Suppressor macrophage treated with lipopolysaccharide for 1 hour (primary cell): ENCODE data around the gene CCDC24.

ENCODE experiments used
- DNase-seq, 3 donors: peaks; one replicate each; pipeline ENCODE4 v3.0.0-alpha.2; 2020 to 2022

Gene CCDC24

DNA sequence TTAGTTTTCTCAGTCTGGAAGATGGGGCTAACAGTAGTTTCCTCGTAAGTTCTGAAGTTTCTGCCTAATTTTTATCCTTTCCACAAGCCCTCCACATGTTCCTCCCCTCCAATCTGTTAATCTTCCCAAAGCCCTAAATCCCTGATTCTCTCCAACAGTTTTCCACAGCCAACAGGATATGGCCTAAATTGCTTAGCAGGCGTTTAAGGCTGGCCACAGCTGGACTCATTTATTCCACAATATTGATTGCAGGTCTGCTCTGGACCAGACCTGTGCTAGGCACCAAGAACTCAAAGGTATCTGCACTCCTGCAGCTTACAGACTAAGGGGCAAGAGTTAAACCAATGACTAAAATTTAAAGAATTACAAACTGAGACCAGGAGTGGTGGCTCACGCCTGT lies 35.9 kb downstream of the CCDC24 start:
- no peak for DNase-seq

DNA sequence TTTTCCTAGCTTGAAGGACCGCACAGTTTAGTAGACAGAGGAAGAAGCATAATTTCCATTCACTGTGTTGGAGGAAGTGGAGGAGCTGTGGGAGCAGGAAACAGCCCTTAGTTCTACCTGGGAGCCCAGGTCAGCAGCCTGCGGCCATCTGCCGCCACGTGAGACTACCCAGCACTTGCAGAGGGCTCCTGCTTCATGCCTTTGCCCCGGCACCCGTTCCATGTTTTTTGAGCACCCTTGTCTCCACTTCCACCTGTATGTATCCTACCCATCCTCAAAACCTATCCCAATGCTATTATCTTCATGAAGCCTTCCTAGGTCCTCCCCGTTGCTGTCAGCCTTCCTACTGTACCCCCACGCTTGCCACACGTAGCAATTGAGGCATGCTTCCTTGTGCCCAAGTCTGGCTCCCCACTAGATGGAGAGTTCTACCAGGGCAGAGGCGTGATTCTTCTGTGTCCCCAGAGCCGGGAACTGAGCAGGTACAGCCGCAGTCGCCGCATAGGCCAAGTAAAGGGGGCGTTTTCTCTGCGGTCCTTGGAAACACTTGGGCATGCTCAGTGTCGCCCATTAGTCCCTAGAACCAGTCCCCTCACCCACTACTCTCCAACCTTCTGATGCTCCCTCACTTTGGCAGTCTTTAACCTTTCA lies 38.0 kb downstream of the CCDC24 start:
- peak in 1 of 3 donors; percentile 17 for DNase-seq

DNA sequence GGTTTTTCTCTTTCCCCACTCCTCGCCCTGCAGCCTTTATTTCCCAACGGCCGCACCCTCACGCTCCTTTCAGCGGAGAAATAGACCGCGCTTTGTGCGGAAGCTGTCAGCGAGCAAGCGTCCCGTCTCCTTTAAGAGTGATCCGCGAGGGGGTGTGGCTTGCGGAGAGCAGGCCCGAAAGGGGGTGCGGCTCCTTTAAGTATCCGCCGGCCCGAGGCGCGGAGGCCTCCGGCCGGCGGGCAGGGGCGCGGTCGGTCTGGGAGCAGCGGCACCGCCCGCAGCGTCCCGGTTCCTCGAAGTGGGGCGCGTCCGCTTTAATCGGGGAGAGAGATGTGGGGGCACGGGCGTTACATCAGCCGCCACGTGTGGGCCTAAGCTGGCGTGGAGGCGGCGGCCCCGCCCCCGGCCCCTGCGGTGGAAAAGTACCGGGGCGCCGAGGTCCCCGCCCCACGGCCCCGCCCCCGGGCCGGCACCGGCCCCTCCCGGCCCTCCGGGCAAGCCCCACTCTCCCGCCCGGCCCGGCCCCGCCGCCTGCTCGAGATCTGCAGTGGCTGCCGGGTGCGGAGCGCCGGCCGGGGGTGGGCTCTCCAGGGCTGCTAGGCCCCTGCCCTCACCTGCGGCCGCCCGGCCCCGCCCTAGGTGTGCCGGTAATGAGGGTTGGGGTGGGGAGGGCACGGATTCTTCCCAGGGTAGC lies 38.7 kb downstream of the CCDC24 start:
- peak; percentile 90 to 97 (median 91) for DNase-seq

DNA sequence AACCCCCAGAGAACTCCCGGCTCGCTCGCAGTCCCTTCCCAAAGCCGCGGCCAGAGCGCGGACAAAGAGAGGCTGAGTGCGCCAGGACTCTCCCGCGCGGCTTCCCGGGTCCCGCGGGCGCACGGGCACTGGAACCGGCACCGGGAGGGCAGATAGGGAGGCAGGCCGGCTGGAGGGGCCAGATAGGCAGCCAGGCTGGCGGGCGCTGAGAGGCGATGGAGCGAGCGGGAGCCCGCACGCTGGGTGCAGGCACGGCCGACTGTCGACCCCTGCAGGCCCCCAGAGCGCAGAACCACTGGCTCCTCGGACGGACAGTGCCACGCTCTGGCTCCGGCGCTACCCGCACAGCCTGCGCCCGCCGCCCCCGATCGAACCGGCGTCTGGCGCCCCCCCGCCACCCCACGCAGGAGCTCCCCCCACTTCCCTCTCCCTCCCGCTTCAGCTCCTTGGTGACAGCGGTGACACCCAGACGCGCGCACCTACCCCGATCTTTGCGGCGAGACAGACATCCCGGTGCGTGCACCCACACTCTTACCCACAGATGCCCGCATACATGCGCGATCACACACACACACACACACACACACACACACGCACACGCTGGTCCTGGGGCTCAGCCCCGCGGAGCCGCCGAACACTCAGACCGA lies 39.3 kb downstream of the CCDC24 start:
- peak; percentile 30 to 64 (median 32) for DNase-seq

DNA sequence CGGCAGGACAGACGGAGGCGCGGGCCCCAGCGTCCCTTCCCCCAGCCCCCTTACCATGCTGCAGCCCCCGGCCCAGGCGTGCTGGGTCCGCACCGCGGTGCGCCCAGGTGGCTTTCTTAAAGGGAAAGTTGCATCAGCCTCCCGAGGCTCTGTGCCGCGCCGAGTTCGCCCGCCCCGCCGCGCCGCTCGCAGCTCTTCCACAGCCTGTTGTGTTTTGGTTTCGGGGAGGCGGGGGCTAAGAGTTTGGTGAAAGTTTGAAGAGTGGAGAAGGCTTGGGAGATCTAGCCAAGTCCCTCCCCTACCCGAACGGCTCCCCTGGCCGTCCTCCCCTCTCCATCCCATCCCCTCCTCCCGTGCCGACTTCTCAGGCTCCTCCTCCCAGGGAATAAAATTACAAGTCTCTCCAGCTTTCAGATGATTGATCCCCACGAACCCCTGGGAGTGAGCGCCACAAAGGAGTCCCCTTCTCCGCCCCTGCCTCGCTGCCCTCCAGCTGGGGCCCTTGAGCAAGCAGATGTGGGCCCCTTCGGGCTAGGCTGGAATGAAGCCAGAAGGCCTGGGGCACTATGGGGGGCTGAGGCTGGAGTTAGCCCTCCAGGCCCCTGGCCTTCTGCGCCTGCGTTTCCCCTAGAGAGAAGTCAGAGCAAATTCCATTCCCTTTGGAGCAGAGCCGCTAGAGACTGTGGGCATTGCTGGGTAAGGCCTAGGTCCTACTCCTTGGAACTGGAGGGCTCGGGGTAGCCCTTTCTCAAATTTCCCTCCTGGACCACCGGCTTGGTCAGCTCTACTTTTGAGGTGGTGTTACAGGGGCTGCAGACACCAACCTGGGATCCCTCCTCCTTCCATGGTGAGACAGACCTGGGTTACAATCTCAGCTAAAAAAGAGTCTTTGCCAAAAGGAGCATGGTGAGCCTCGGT lies 40.1 kb downstream of the CCDC24 start, which contains the start of gene SLC6A9:
Gene SLC6A9 (minus strand): TSS at position 211 of the 918 bp plus-strand sequence. CDS start 7,185 bp downstream, outside the sequence.
- DNase-seq = peak in 1 of 3 donors; percentile 38

DNA sequence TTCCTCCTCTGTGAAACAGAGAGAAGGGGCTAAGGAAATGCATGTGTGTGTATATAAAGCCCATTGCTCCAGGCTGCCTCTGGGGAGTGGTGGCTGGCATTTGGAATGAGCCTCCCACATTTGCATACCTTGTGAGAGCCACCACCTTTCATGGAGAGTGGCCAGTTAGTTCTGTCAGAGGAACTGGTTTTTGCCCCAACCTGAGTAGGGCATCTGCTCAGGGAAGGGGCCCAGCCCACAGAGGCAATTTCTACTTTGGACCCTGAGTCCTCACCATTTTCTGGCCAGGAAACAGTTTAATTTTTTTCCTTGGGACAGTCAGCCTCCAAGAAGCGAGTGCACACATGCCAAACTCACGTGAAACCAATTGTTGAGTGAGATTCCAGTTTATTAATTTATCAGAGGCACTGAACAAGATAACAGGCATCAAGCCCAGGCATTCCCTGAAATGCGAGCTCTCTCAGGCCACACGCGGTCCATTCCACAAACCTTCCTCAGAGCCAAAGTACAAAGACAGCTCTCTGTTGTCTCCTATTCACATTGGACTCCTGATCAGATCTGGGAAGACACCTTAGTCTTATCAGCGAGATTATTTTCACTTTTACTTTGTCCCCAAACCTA lies 40.9 kb downstream of the CCDC24 start:
- no peak for DNase-seq

DNA sequence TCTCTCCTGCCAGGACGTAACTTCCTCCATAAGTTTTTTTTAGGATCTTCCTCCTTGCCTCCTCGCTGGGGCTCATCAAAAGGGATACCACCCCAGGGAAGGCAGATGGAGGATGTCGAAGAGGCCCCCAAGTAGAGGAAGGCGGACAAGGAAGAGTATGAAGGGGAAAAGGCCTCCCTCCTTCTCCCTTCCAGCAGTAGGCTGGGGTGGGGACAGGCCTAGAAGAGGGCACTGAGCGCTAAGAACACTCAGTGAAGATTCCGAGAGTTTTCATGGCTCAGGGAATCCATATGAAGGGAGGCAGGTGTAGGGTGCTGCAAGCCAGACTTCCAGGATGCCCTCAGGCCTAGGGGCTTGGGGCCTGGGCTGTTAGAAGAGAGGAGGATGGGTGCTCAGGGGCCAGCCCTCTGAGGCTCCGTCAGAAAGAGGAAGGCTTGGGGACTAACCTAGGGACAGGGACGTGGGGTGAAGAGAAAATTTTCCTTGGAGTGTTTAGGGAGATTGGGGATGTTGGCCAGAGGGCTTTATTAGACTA lies 41.7 kb downstream of the CCDC24 start:
- no peak for DNase-seq

DNA sequence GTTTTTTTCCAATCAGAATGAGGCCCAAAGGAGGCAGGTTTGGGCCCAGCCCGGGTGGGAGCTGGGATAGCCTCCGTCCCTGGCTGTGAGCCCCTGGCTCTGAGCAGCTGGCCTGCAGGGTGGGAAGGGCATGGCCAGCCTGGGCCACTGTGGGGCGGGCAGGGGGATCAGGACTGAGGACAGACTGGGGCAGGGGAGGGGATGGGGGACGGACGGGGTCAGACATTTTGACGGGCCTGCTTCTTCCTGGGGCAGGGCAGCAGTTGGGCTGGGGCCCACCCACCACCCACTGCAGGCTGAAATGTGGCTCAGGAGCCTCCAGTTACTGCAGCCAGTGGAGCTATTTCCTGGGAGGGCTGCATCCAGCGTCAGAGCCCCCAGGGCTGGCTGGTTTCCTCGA lies 42.4 kb downstream of the CCDC24 start:
- DNase-seq = no peak

DNA sequence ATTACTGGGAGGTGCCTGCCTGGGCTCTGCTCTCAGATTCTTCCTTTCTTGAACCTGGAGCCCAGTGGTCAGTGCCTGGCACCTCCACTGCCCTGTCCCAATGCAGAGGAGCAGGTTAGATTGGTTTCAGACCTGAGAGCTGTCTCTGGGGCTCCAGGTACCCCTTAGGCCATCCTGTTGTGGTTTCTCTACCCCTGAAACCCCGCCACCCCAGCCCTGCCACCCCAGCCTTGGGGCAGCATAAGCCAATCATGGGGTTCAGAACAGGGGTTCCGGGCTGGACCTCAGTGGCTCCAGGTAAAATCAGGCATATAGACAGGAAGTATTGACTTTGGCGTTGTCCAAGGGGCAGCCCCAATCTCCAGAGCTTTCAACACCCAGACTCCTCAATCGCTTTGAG lies 43.0 kb downstream of the CCDC24 start:
- no peak for DNase-seq

DNA sequence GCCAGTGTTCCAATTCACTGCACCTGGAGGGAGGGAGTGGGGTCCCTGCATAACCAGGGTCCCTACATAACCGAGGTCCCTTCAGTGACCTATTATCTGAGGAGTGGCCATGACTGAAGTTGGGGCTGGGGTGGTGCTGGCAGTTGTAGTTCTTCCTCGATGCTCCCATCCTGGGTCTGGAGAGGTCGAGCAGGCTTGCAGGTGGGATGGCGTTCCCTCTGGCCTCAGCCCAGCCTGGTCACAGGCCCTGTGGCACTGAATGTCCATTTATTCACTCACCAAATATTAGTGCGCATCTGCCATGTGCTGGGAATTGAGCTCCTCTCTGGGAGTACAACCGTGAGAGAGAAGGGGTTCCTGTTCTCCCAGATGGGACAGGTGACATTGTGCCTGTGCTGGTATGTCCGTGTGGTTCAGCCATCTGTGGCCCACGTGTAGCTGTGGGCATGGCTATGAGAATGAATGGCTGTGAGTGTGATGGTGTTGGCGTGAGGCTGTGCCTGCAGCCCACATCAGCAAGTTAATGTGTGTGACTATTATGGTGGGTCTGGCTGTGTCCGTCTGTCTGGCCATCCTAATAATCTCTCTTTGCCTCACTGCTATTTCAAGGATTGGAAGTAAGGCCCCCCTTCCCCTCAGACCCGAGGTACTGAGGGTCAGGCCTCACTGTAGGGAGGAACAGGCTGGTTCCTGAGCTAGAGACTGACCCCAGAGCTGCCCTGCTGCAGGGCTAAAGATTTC lies 43.7 kb downstream of the CCDC24 start:
- no peak for DNase-seq

DNA sequence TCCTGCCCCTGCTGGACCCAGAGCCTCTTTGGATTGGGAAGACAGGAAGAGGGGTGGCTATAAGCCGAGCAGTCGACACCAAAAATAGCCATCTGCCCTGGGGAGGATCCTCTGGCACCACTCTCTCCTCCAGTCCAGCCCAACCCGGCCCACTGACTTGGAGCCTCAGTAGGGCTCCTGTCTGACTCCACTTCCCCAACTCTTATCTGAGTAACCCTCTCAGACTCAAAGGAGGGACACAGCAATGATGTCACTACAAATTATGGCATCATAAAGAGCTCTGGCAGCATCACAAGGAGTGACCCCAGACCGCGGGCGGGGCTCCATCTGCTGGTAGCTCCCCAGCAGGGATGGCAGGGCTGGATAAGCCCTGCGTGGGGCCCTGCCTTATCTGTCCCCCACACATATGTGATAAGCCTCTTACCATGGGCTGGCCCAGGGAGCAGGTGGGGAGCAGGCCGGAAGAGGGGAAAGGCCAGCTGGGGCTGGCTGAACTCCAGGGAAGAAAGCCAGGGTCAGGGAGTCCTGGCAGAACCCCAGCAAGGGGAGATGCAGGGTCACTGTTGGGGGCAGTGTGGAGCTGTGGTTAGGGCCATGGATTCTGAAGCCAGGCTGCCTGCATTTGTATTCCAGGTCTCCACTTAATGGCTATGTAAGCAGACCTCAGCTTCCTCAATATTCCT lies 44.5 kb downstream of the CCDC24 start:
- DNase-seq = no peak

DNA sequence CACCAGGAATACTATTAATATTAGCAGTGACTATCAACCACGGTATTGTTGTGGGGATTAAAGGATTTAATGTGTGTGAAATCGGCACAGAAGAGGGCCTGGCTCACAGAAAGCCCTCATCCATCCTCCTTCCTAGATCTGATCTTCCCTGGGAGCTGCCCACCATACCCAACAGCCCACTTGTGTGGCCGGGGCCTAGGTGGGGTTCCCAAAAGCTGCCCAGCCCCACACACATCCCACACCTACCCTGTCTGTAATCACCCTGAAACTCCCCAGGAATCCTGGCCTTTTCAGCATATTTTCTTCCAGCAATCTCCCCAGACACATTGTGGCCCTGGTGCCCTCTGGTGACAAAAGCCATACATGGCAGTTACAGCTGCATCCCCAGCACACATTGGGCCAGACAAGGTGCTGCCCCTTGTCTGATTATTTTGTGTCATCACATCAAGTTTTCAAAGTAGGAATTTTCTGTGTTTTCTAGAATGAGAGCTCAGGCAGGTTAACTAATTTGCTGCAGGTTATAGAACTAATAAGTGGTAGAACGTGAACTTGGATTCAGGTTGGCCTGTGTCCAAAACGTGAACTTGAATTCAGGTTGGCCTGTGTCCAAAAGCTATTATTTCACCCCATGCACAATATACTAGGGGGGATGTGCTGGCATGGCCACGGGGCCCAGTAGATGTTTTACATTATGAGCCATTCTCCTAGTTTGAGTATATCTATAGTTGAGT lies 45.2 kb downstream of the CCDC24 start:
- DNase-seq = peak; percentile 80 to 84 (median 83)

DNA sequence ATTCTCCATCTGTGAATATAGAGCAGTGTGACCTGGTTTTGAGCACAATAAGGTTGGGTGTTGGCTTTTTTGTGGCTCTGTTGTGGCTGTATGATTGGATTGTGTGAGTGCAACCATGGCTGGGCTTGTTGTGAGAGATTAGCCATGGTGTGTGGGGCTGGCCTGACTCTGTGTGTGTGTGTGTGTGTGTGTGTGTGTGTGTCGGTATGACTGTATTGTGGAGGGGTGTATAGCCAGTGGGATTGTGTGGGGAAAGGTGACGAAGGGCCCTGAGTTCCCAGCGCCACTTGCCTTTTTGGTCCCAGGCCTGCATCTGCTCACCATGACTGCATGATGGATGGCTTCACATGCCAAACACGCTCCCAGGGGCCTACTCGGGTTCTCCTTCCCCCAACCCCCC lies 45.8 kb downstream of the CCDC24 start:
- no peak for DNase-seq

DNA sequence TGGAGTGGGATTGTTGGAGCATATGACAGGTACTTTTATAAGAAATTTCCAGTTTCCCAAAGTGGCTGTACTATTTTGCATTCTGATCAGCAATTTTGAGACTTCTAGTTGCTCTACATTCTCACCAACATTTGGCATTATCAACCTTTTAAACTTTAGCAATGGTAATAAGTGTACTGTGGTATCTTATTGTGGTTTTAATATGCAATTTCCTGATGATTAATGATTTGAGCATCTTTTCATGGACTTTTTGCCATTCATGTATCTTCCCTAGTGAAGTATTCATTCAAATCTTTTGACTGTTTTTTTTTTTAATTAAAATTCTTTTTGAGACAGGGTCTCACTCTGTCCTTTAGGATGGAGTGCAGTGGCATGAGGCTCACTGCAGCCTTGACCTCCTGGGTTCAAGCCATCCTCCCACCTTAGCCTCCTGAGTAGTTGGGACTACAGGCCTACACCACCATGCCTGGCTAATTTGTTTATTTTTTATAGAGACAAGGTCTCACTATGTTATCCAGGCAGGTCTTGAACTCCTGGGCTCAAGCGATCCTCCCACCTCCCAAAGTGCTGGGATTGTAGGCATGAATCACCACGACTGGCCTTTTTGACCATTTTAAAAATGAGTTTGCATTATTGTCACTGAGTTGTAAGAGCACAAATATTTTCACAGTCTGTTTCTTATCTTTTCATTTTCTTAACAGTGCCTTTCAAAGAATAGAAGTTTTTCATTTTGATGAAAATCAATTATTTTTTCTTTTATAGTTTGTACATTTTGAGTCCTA lies 47.7 kb downstream of the CCDC24 start:
- DNase-seq = no peak

DNA sequence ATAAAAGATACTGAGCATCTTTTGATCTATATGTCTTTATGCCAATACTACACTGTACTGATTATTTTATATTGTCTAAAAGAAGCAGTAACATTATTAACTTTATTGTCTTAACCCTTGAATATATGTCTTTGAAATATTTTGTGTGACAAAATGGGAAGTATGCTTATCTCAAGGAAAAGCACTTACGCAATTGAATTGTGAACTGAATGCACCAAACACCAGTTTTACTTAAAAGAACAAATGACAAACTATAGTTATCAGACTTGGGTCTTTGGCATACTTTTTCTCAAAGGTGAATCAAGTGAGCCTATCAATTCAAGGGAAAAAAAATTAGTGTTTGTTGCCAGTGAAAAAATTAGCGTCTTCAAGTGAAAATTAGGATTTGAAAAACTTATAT lies 49.0 kb downstream of the CCDC24 start:
- peak in 1 of 3 donors; percentile 29 for DNase-seq

DNA sequence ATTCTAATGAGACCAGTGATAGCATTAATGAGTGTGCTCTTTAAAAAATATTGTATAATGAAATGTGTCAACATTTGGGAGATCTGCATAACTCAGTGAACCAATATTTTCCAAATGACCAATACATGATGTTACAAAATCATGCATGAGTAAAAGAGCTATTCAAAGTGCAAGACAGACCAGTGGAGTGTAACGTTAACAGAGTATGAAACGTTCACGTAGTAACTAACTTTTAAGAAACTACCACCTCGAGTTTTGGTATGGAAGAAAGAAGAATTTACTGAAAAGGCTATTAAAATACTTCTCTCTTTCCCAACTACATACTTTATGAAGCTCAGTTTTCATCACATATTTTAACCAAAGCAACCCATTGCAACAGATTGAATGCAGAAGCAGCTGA lies 49.4 kb downstream of the CCDC24 start:
- peak in 2 of 3 donors; percentile 35 to 58 for DNase-seq

DNA sequence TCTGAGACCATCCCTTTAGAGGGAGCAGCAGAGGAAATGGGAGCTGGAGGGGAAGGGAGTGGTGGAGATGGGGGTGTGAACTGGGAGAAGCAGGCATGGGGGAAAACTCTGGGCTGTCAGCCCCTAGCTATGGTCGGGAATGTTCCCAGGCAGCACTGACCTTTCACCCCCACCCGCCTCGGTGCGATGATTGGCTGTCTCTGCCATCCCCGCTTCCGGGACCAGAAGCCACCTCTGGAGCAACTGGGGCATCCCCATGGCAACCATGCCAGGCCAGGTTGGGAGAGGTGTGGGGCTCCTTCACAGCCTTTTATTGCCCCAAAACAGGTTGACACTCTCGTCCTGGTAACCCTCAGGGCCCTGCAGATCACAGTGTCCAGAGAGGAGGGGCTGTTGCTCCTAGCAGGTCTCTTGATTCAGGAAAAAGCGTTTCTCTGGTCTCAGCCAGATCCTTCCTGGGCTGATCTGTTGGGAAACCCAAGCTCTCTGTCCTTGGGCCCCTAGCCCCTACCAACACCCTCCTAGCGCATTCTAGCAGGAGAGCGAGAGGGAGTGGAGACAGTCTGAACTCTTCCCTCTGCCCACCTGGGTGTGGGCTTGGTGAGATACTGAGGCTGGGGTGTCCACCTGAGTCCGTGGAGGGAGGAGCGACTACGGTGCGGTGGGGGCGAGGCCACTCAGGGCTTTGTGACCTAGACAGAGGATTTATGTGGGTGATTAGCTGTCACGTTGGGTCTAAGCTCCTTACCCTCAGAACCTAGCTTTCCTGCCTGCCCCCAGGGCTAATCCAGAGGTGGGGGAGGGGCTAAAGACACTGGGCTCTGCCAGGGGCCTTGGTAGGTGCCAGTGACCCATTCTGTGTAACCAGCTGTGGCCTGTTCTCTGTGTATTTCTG lies 52.0 kb downstream of the CCDC24 start:
- no peak for DNase-seq
